OCI-LY7 (cell line): ENCODE results near the gene HNRNPU.

Experiments
- CTCF ChIP-seq: fragments of 200-600 bp; sonication (generic); conservative IDR thresholded peaks from 2 replicates; pipeline ENCODE4 v1.5.1; 2014; ENCODE audit warnings: mild to moderate bottlenecking, antibody characterized with exemption, low read length, moderate library complexity, mixed read lengths
- EZH2phosphoT487 ChIP-seq: fragments of 200-600 bp; sonication (generic); IDR thresholded peaks from 2 replicates; pipeline ENCODE4 v1.6.1; 2018; ENCODE audit warnings: low read depth, borderline replicate concordance, mild to moderate bottlenecking, mixed run types, antibody characterized with exemption, low read length, moderate library complexity, mixed read lengths

DNA sequence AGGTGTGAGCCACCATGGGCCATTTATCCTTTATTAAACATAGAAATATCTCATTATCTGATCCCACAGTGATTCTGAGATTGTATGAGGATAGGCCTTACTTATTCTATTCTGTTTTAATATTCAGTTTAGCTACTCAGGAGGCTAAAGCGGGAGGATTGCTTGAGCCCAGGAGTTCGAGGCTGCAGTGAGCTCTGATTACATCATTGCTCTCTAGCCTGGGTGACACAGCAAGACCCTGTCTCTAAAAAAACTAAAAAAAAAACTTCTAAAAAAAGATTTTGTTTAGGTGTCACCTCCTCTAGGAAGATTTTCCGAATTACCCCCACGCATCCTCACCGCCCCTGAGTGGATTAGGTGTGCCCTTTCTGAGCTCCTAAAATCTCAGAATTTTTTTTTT is 14.3 kb upstream of the HNRNPU start:
- TF ChIP-seq CTCF (no peak), EZH2phosphoT487 (no peak)
